Caco-2 (cell line): ENCODE results near the gene LMOD3. TPM values are rescaled to one million over a fixed set of nuclear protein-coding genes. Genes with fewer than 3 reads are reported as not detected.

Experiments used
- BruUV-seq: library from RNA; stranded (reverse); fragments of 400-500 nt; replicated peaks from 2 replicates; lab custom pipeline; 2021; lab: Mats Ljungman, UMichigan
- CTCF ChIA-PET: fragments of 300-600 bp; sonication (Branson Sonifier 250); formaldehyde crosslinking; loops from one replicate; lab custom pipeline; 2022; ENCODE audit warnings: antibody characterized with exemption; lab: Charles Lee
- POLR2A ChIA-PET: fragments of 300-600 bp; sonication (Branson Sonifier 250); formaldehyde crosslinking; loops from one replicate; lab custom pipeline; 2022; ENCODE audit warnings: antibody characterized with exemption; lab: Charles Lee
- DNase-seq, 2 experiments: peaks; one replicate each; pipeline versions ENCODE4 v3.0.0 to v3.0.0-alpha.2; 2020 to 2022
- H3K27me3 ChIP-seq: replicated peaks from 2 replicates; pipeline ENCODE4 v1.6.0; 2011; ENCODE audit warnings: low read length; ENCODE audit not compliant: control insufficient read depth, insufficient read depth
- H3K36me3 ChIP-seq: 2 replicates; pipeline ENCODE4 v1.5.1; 2011; ENCODE audit warnings: low read length; ENCODE audit not compliant: control insufficient read depth, insufficient read depth
- H3K4me1 ChIP-seq: fragments of 250-450 bp; sonication (Bioruptor Pico); 2 replicates; pipeline ENCODE4 v1.5.1; 2020; ENCODE audit warnings: mild to moderate bottlenecking
- H3K4me3 ChIP-seq: 2 replicates; pipeline ENCODE4 v1.5.1; 2011; ENCODE audit warnings: low read depth, mild to moderate bottlenecking, control low read depth, low read length
- H3K9me3 ChIP-seq: fragments of 250-450 bp; sonication (Bioruptor Pico); 2 replicates; pipeline ENCODE4 v1.5.1; 2020; ENCODE audit warnings: mild to moderate bottlenecking, moderate library complexity
- H3K27ac Mint-ChIP-seq: one replicate; pipeline ENCODE4 v1.8.0; 2022; ENCODE audit warnings: mixed read lengths; ENCODE audit not compliant: unreplicated experiment
- H3K27me3 Mint-ChIP-seq: one replicate; pipeline ENCODE4 v1.8.0; 2022; ENCODE audit warnings: mixed read lengths; ENCODE audit not compliant: insufficient read depth, unreplicated experiment
- H3K36me3 Mint-ChIP-seq: one replicate; pipeline ENCODE4 v1.8.0; 2022; ENCODE audit warnings: mild to moderate bottlenecking, mixed read lengths; ENCODE audit not compliant: insufficient read depth, unreplicated experiment
- H3K4me1 Mint-ChIP-seq: one replicate; pipeline ENCODE4 v1.8.0; 2022; ENCODE audit warnings: low read depth, mixed read lengths; ENCODE audit not compliant: unreplicated experiment
- H3K4me3 Mint-ChIP-seq: one replicate; pipeline ENCODE4 v1.8.0; 2022; ENCODE audit warnings: mild to moderate bottlenecking, moderate library complexity, mixed read lengths; ENCODE audit not compliant: unreplicated experiment
- H3K9me3 Mint-ChIP-seq: one replicate; pipeline ENCODE4 v1.8.0; 2022; ENCODE audit warnings: mixed read lengths; ENCODE audit not compliant: unreplicated experiment
- CTCF ChIP-seq, 2 experiments: fragments of 200-600 bp in 1 of 2; IDR thresholded peaks; 1 replicate in 1 of 2; 2 replicates in 1 of 2; pipeline versions ENCODE4 v1.5.1 to v1.8.0; 2011 to 2022; ENCODE audit warnings: antibody characterized with exemption in 1 of 2, control low read depth in 1 of 2, inconsistent platforms in 1 of 2, low read depth in 1 of 2, low read length in 1 of 2, mild to moderate bottlenecking in 1 of 2, moderate library complexity in 1 of 2; ENCODE audit not compliant: insufficient read depth in 1 of 2, severe bottlenecking in 1 of 2, unreplicated experiment in 1 of 2
- intact Hi-C: fragments of 100-400 bp; cut with micrococcal nuclease; formaldehyde crosslinking; loops from one replicate; pipeline ENCODE4 v1.10.0; 2022; ENCODE audit not compliant: unreplicated experiment
- total RNA-seq: library from RNA; stranded (reverse); gene quantifications from 2 replicates; pipeline ENCODE4 v1.2.3, GENCODE V29; 2022

LMOD3 gene
- total RNA-seq, 1 experiment from 2014 or later, result not detected

GRCh38 chr3:69141313-69141712 is 18.9 kb upstream of the LMOD3 start:
- H3K27me3 Mint-ChIP-seq, result peaks cover 13% of the 10 kb centered on the region
- no peak overlapping the region for H3K4me3 Mint-ChIP-seq
- H3K27ac Mint-ChIP-seq, result no peak overlapping the region

DNA sequence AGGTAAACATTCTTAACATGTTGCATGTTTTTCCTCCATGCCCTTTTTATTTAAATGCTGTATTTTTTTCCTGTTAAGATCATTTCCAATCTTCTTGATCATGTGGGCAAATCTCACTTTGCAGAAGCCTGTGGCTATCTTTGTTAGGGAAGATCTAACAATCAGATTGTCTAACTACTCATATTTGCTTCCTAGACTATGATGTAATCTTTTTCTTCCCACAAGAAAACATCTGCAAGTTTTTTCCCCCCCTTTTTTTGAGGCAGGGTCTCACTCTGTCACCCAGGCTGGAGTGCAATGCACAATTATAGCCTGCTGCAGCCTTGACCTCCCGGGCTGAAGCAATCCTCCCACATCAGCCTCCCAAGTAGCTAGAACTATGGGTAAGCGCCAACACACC is 15.0 kb upstream of the LMOD3 start:
- no peak for DNase-seq
- no peaks in the 10 kb centered on the region for H3K36me3 ChIP-seq
- Mint-ChIP-seq H3K9me3 (no peaks in the 10 kb centered on the region), H3K4me1 (no peaks in the 10 kb centered on the region), H3K27ac (no peak overlapping the region), H3K27me3 (peaks cover 13% of the 10 kb centered on the region), H3K36me3 (no peaks in the 10 kb centered on the region), H3K4me3 (no peak overlapping the region)
- ChIA-PET POLR2A (no interaction called here), CTCF (no interaction called here)
- intact Hi-C loops, result no loop called here
- H3K9me3 ChIP-seq, result no peaks in the 10 kb centered on the region
- H3K27me3 ChIP-seq, result no peaks in the 10 kb centered on the region
- H3K4me3 ChIP-seq, result no peak overlapping the region
- BruUV-seq, result no TSS peak
- no peaks in the 10 kb centered on the region for H3K4me1 ChIP-seq
- TF ChIP-seq CTCF (IDR thresholded peaks at IDR 0.05; ENCODE audit: insufficient read depth in 1 of 2, low read depth in 1 of 2, low read length in 1 of 2, severe bottlenecking in 1 of 2, unreplicated experiment in 1 of 2), result no peak

More at GRCh38 chr3:69141313-69141712, 18.9 kb upstream of the LMOD3 start:
- Histone ChIP-seq H3K9me3 (no peaks in the 10 kb centered on the region), H3K36me3 (no peaks in the 10 kb centered on the region), H3K4me1 (no peaks in the 10 kb centered on the region), H3K4me3 (no peak overlapping the region), H3K27me3 (no peaks in the 10 kb centered on the region)
- no peaks in the 10 kb centered on the region for H3K36me3 Mint-ChIP-seq
- H3K4me1 Mint-ChIP-seq, result peaks cover 13% of the 10 kb centered on the region
- no peak for TF ChIP-seq CTCF (IDR thresholded peaks at IDR 0.05; ENCODE audit: insufficient read depth in 1 of 2, low read depth in 1 of 2, low read length in 1 of 2, severe bottlenecking in 1 of 2, unreplicated experiment in 1 of 2)
- BruUV-seq, result no TSS peak
- ChIA-PET CTCF (no interaction called here), POLR2A (no interaction called here)
- DNase-seq, result no peak
- intact Hi-C loops, result no loop called here
- H3K9me3 Mint-ChIP-seq, result no peaks in the 10 kb centered on the region

GRCh38 chr3:69137005-69137404 is 14.6 kb upstream of the LMOD3 start:
- TF ChIP-seq CTCF (IDR thresholded peaks at IDR 0.05; ENCODE audit: insufficient read depth in 1 of 2, low read depth in 1 of 2, low read length in 1 of 2, severe bottlenecking in 1 of 2, unreplicated experiment in 1 of 2), result no peak
- no peak overlapping the region for H3K4me3 ChIP-seq
- Mint-ChIP-seq H3K27ac (no peak overlapping the region), H3K36me3 (no peaks in the 10 kb centered on the region), H3K9me3 (no peaks in the 10 kb centered on the region), H3K27me3 (peaks cover 13% of the 10 kb centered on the region), H3K4me3 (no peak overlapping the region), H3K4me1 (no peaks in the 10 kb centered on the region)
- ChIA-PET CTCF (no interaction called here), POLR2A (no interaction called here)
- no peaks in the 10 kb centered on the region for H3K36me3 ChIP-seq
- DNase-seq, result no peak
- H3K4me1 ChIP-seq, result no peaks in the 10 kb centered on the region
- no peaks in the 10 kb centered on the region for H3K9me3 ChIP-seq
- no TSS peak for BruUV-seq
- H3K27me3 ChIP-seq, result no peaks in the 10 kb centered on the region
- intact Hi-C loops, result no loop called here
